Activated naive CD8-positive, alpha-beta T cell (primary cell): ENCODE data around the gene IFT20.
"Not testable (repeated sequence)": the region's sequence is repeated elsewhere in the genome, so short reads cannot be mapped to it uniquely, and the experiment has no call there.

ENCODE experiments used
- H3K27ac Mint-ChIP-seq: one replicate; pipeline ENCODE4 v1.8.0; 2021; ENCODE audit warnings: mixed read lengths
- H3K27me3 Mint-ChIP-seq: one replicate; pipeline ENCODE4 v1.8.0; 2021; ENCODE audit warnings: mixed read lengths
- H3K36me3 Mint-ChIP-seq: one replicate; pipeline ENCODE4 v1.8.0; 2021; ENCODE audit warnings: mixed read lengths
- H3K4me1 Mint-ChIP-seq: one replicate; pipeline ENCODE4 v1.8.0; 2021; ENCODE audit warnings: low read depth, mixed read lengths
- H3K4me3 Mint-ChIP-seq: one replicate; pipeline ENCODE4 v1.8.0; 2021; ENCODE audit warnings: mild to moderate bottlenecking, mixed read lengths
- H3K9me3 Mint-ChIP-seq: one replicate; pipeline ENCODE4 v1.8.0; 2021; ENCODE audit warnings: low read depth, mixed read lengths

Gene IFT20

DNA sequence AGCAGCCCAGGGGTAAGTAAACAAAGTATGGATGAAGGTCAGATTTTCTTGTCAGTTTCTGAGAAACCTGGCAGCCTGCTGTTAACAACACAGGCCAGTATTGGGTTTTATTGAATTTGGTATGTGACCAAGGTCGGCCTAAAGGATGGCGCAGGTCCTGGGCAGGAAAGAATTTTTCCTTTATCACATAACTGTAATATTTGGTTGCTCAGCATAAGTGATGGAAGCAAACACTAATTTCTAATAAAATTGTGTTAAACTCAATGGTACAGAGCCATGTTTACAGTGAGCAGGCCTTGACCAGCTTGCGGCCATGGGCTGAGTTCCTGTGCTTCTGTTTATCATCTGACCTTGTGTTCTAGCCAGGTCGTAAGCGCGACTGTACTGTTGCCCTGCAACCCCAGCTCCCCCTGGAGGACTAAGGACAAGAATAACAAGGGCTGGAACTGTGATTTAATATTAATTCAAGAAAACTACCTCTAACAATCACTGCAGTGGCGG, 11.5 kb upstream of the IFT20 start:
- Mint-ChIP-seq H3K4me1 (peaks cover 4% of the 10 kb centered on the region), H3K27me3 (no peaks in the 10 kb centered on the region), H3K27ac (no peak overlapping the region), H3K9me3 (no peaks in the 10 kb centered on the region), H3K4me3 (no peak overlapping the region), H3K36me3 (no peaks in the 10 kb centered on the region)

DNA sequence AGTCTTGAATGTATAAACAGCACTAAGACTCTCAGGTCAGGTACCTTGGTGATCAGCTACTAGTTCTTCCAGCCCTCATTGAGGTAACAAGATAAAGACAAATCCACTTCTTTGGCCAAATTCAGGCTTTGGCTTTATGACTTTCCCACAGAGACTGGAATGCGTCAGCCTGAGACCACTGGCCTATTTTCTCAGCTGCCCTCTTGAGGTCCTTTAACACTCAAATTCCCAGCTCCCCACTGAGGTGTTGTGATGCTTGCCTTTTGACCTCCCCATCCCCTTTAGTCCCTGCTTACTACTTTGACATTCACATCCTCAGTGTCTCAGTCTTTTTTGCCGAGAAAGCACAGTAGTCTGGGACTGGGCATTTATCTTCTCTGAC, 10.9 kb upstream of the IFT20 start:
- Mint-ChIP-seq H3K27ac (no peak overlapping the region), H3K4me3 (no peak overlapping the region), H3K4me1 (peaks cover 4% of the 10 kb centered on the region), H3K36me3 (no peaks in the 10 kb centered on the region), H3K27me3 (no peaks in the 10 kb centered on the region), H3K9me3 (no peaks in the 10 kb centered on the region)

DNA sequence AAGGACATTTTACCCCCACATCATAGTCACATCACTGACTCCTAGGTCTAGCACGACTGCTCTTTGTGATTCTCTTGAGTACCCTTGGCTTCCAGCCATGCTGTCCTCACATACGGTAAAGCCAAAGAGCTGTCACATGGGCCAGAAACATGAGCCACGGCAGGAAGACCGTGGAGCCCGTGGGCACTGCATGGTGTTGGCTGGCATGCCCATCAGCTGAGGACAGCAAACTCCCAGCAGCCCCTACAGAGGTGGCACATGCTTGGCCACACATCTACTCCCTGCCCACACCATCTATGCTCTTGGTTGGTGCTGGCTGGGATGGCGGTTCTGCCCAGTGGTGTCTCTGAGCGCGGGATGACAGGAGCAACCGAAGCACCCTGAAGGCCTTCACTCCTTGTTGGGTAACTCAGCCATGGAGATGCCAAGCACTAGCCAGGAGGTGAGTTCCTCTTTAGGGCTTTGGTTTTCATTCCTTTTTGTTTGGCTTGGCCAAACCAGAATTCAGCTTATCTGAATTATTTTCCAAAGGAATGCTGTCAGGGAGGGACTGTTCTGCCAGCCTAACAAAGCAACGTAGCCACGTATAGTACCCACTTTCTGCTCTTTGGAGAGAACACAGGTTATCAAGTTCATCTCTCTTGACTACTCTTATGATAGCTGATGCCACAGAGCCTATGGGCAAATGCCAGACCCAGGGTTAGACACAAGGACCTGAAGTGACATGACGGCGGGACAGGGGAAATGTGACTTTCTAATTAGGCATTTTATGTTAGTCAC, 10.3 kb upstream of the IFT20 start:
- Mint-ChIP-seq H3K4me1 (peaks cover 4% of the 10 kb centered on the region), H3K9me3 (no peaks in the 10 kb centered on the region), H3K36me3 (no peaks in the 10 kb centered on the region), H3K4me3 (no peak overlapping the region), H3K27ac (no peak overlapping the region), H3K27me3 (no peaks in the 10 kb centered on the region)

DNA sequence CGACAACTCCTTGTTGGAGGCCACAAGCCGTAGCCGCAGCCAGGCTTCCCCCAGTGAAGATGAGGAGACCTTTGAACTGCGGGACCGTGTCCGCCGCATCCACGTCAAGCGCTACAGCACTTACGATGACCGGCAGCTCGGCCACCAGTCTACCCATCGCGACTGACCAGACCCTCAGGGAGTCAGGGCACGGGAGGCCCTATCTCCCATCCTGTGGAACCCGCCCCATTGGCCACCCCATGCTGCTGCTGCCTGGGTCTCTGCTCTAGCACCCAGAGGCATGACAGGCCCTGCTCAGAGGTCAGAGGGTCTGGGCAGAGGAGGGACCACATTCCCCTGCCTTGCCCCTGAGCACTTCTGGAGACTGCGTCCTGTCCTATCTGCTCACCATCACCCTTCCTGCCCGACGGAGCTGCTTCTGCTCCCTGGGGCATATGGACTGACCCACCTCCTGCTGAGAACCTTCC, 9.2 kb upstream of the IFT20 start:
- no peaks in the 10 kb centered on the region for H3K36me3 Mint-ChIP-seq
- H3K27ac Mint-ChIP-seq = peak overlapping the region; percentile 72
- no peaks in the 10 kb centered on the region for H3K9me3 Mint-ChIP-seq
- H3K4me1 Mint-ChIP-seq = peaks cover 5% of the 10 kb centered on the region
- H3K4me3 Mint-ChIP-seq = no peak overlapping the region
- H3K27me3 Mint-ChIP-seq = no peaks in the 10 kb centered on the region

DNA sequence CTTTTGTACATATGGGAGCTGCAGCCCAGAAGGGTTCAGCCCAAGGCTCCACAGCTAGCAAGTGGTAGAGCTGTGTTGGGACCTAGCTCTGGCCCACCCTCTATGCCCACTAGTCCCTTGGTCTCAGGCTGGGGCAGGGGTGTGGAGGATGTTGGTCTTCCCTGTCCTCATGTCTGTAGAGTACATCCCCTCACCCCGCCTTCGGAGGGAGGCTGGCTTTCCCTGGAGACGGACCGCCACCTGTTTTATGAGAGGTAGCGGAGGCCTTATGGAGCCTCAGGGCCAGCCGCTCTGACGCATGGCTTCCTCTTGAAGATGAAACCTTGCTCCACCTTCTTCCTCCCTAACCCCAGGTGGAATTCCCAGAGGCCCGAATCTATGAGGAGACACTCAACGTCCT, 8.7 kb upstream of the IFT20 start:
- H3K9me3 Mint-ChIP-seq = no peaks in the 10 kb centered on the region
- H3K4me3 Mint-ChIP-seq = no peak overlapping the region
- peak overlapping the region; percentile 72 for H3K27ac Mint-ChIP-seq
- no peaks in the 10 kb centered on the region for H3K36me3 Mint-ChIP-seq
- H3K4me1 Mint-ChIP-seq = peaks cover 8% of the 10 kb centered on the region
- no peaks in the 10 kb centered on the region for H3K27me3 Mint-ChIP-seq

DNA sequence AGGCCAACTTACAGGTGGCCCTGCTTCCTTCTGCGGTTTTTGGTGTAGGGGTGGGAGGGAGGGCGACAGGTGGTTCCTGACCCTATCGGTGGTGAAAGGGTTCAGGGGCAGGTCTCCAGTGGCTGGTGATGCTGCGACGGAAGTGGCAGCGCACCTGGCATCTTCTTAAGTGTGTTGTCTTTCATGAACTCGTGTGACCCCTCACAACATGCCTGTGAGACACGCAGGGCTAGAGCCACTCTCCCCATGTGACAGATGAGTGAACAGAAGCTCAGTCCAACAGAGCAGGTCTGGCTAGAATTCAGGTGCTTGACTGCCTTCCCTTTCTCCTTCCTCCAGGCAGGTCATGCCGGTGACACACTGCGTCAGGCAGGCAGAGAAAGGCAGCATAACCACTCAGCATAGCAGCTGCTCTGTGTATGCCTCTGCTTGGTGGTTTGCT, 8.2 kb upstream of the IFT20 start:
- Mint-ChIP-seq H3K27me3 (no peaks in the 10 kb centered on the region), H3K4me3 (no peak overlapping the region), H3K27ac (peak overlapping the region; percentile 34), H3K9me3 (no peaks in the 10 kb centered on the region), H3K36me3 (no peaks in the 10 kb centered on the region), H3K4me1 (peaks cover 10% of the 10 kb centered on the region)

DNA sequence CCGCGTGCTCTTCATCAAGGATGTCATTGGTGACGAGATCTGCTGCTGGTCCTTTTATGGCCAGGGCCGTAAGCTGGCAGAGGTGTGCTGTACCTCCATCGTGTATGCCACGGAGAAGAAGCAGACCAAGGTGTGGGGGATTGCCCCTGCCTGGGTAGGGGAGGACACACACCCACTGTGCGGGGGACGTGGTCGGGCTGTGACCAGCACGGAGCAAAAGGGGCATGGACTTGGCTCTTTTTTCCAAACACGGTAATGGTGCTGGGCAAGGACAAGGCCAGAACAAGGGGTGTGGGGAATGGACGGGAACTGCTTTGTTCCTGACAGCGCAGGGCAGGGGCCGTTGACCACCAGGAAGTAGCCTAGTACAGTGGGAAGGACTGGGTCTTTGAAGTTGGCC, 7.0 kb upstream of the IFT20 start:
- Mint-ChIP-seq H3K27ac (no peak overlapping the region), H3K36me3 (no peaks in the 10 kb centered on the region), H3K4me3 (no peak overlapping the region)

DNA sequence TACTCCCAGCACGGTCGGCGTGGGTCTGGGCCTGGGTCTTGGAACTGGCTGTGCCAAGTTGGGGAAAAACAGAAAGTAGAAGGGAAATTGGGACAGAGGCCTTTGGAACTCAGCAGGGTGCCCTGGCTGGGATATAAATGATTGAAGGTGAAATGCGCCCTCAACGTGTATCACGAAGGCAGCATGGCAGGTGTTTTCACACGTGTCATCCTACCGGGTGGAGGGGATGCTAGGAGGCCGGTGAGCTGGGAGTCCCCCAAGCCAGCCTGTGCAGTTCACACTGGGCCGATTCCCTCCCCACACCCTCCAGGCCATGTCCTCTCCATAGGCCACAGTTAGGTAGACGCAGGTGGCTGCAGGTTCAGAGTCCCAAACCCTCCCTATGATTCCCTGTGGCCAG, 6.2 kb upstream of the IFT20 start:
- peaks cover 27% of the 10 kb centered on the region for H3K4me1 Mint-ChIP-seq
- peaks cover 2% of the 10 kb centered on the region for H3K36me3 Mint-ChIP-seq
- H3K27me3 Mint-ChIP-seq = no peaks in the 10 kb centered on the region
- no peak overlapping the region for H3K4me3 Mint-ChIP-seq
- no peak overlapping the region for H3K27ac Mint-ChIP-seq
- H3K9me3 Mint-ChIP-seq = no peaks in the 10 kb centered on the region

More for the DNA sequence above, 7.0 kb upstream of the IFT20 start:
- Mint-ChIP-seq H3K27me3 (no peaks in the 10 kb centered on the region), H3K4me1 (peaks cover 19% of the 10 kb centered on the region), H3K9me3 (no peaks in the 10 kb centered on the region)

DNA sequence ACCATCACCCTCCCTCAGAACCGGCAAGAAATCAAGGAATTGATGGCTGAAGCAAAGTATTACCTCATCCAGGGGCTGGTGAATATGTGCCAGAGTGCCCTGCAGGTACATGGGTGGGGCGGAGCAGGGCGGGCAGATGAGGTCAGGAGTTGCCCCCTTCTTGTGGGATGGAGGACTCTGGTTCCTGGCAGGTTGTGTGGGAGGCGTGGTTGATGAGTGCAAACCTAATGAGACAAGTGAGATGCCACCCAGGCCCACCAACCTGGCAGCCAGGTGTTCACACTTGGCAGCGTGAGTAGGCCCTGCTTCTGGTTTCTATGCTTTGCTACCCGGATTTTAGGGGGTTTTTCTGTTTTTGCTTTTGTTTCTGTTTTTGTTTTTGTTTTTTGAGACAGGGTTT, 5.1 kb upstream of the IFT20 start:
- Mint-ChIP-seq H3K27me3 (no peaks in the 10 kb centered on the region), H3K4me3 (no peak overlapping the region), H3K36me3 (peaks cover 2% of the 10 kb centered on the region), H3K4me1 (peaks cover 33% of the 10 kb centered on the region), H3K27ac (no peak overlapping the region), H3K9me3 (no peaks in the 10 kb centered on the region)

DNA sequence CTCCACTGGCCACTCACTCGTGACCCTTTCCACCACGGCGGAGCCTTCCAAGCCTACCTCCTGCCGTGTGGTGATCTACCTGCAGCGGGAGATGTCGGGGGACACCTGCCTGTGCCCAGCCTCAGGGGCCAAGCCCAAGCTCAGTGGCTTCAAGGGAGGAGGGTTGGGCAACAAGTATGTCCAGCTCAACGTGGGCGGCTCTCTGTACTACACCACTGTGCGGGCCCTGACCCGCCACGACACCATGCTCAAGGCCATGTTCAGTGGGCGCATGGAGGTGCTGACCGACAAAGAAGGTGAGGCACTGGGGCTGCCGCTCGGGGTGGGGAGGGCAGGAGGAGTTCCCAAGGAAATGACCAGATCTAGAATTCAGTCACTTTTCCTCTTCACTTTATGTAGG, 4.2 kb upstream of the IFT20 start:
- Mint-ChIP-seq H3K9me3 (no peaks in the 10 kb centered on the region), H3K4me3 (no peak overlapping the region), H3K27me3 (no peaks in the 10 kb centered on the region), H3K36me3 (peaks cover 2% of the 10 kb centered on the region), H3K27ac (no peak overlapping the region), H3K4me1 (peaks cover 39% of the 10 kb centered on the region)

DNA sequence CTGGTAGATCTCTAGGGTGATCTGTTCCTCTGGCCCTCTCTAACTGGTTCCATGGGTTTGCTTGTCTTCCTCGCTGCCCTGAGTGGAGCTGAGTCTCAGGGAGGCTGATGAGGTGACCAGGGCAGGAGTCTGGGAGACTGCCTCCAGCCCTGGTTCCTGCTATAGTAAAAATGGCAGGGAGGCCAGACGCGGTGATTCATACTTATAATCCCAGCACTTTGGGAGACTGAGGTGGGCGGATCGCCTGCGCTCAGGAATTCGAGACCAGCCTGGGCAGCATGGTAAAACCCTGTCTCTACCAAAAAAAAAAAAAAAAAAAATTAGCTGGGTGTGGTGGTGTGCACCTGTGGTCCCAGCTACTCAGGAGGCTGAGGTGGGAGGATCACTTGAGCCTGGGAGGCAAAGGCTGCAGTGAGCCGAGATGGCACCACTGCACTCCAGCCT, 3.5 kb upstream of the IFT20 start:
- not testable (repeated sequence) for H3K36me3 Mint-ChIP-seq, H3K4me3 Mint-ChIP-seq, H3K9me3 Mint-ChIP-seq, H3K27ac Mint-ChIP-seq, H3K27me3 Mint-ChIP-seq
- peaks cover 45% of the 10 kb centered on the region for H3K4me1 Mint-ChIP-seq

DNA sequence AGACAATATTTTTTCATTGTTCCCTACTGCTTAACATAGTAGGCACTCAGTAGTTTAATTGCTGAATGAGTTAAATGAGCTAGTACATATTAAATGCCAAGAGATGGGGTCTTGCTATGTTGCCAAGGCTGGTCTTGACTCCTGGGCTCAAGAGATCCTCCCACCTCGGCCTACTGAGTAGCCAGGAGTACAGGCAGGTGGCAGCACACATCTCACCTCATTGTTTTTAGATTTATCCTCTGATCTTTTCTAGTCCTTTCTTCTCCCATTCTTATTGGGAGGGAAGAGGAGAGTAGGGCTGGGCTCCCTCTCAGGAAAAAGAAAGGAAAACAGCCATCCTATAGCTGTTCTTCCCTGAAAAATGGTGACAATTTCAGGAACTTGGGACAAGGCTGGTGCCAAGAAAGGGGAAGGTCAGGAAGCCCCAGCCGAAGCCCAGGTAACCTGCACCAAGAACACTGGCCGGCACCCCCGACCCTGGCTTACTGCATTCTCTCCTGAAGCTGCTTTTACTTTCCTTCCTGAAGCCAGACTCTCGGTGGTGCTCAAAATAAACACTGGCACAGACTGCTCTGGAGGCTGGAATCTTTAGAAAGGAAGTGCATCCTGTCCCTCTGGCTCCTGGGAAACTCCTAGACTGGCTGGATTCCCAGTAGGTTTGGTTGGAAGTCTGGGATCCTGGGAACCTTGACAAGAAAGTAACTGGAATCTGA, 2.9 kb upstream of the IFT20 start:
- H3K4me3 Mint-ChIP-seq = no peak overlapping the region

DNA sequence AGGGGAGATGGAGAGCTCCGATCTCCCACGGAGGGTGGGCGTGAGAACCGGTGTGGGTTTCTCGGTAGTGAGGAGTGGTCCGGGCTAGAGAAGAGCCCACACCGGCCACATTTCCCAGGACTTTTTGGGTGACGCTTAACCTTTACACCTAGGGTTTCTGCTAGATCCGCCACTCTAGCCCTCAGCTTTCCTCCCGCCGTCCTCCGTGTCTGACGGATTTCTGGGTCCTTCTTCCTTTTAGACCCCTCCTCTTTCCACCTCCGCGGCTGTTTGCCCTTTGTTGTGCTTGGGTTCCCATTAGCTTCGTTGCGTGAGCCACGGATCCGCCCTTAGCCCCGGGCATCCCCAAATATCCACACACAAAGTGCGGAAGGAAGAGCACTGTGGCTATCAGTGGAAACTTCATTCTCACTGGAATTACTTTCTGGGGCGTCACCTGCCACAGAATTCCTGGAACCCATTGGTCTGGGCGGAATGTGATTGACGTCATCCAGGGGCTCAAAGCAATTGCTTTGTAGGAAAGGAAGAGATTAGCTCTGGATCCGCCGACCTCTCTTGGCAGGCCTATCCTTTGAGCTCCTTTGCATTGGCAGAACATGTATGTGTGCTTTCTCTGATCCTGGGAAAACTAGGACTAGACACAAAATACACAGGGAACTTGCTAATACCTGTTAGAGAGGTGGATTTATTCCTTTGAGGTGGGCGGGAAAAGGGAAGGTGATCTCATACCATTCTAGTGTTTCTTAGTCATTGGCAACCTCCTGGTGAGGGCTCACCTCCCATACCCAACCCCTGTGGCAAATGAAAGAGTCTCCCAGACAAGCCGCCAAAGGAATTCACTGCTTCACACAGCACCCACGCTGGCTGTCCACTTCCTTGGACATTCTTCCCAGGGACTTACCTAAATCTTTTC, 943 bp upstream of the IFT20 start:
- Mint-ChIP-seq H3K36me3 (peaks cover 2% of the 10 kb centered on the region), H3K9me3 (no peaks in the 10 kb centered on the region), H3K4me3 (peak overlapping the region; percentile 96), H3K4me1 (peaks cover 54% of the 10 kb centered on the region), H3K27ac (peak overlapping the region; percentile 76), H3K27me3 (no peaks in the 10 kb centered on the region)

More for the DNA sequence above, 2.9 kb upstream of the IFT20 start:
- Mint-ChIP-seq H3K9me3 (no peaks in the 10 kb centered on the region), H3K27ac (no peak overlapping the region), H3K27me3 (no peaks in the 10 kb centered on the region), H3K36me3 (peaks cover 2% of the 10 kb centered on the region), H3K4me1 (peaks cover 48% of the 10 kb centered on the region)

DNA sequence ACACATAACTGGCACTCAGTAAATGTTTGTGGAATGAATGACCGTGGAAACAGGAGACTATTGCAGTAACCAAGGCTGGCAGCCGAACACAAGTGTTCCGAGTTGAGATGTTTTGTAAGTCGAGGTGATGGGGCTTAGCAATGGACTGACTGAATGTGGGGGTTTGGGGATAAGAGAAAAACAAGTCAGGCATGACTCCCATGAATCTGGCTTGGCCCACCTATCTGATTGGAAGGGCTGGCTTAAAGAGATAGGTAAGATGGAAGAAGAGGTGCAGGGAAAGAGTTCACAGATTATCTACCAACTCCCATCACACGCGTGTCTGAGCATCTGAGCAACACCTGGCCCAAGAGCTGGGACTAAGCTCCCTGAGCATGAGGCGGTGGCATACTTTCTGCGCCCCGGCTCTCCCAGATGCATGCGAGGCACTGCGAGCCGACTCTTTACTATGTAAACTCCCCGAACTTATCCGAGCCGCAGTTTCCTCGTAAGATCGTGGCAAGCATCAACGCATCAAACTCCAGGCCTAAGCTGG, 539 bp downstream of the IFT20 start:
- Mint-ChIP-seq H3K4me1 (peaks cover 54% of the 10 kb centered on the region), H3K9me3 (no peaks in the 10 kb centered on the region), H3K27ac (peak overlapping the region; percentile 79), H3K27me3 (no peaks in the 10 kb centered on the region), H3K4me3 (peak overlapping the region; percentile 96), H3K36me3 (peaks cover 2% of the 10 kb centered on the region)
